Daoy (cell line): Measurements from ENCODE around the gene ETDC. TPM values are rescaled to one million over a fixed set of nuclear protein-coding genes. Genes with fewer than 3 reads are reported as not detected.

Experiments
- DNase-seq: peaks from one replicate; pipeline ENCODE4 v3.0.0-alpha.2; 2015; ENCODE audit warnings: low read depth
- total RNA-seq: library from RNA; depleted of rRNA; stranded (reverse); fragments of >200 nt; shearing (Covaris generic); gene quantifications from 2 replicates; pipeline ENCODE4 v1.2.3, GENCODE V29; 2014; rRNA removed

Gene ETDC
- total RNA-seq, 1 experiment from 2014 or later = not detected

DNA sequence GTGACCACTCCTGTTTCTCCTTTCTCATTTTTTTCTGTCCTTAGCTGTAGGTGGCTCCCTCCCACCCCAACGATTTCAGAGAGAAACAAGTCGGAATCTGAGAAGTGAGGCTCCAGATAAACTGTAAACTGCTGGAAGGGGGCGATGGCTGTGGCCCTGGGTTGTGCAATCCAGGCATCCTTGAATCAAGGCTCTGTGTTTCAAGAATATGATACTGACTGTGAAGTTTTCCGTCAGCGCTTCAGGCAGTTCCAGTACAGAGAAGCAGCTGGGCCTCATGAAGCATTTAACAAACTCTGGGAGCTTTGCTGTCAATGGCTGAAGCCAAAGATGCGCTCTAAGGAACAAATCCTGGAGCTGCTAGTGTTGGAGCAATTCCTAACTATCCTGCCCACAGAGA, 37.7 kb downstream of the ETDC start:
- no peak for DNase-seq

DNA sequence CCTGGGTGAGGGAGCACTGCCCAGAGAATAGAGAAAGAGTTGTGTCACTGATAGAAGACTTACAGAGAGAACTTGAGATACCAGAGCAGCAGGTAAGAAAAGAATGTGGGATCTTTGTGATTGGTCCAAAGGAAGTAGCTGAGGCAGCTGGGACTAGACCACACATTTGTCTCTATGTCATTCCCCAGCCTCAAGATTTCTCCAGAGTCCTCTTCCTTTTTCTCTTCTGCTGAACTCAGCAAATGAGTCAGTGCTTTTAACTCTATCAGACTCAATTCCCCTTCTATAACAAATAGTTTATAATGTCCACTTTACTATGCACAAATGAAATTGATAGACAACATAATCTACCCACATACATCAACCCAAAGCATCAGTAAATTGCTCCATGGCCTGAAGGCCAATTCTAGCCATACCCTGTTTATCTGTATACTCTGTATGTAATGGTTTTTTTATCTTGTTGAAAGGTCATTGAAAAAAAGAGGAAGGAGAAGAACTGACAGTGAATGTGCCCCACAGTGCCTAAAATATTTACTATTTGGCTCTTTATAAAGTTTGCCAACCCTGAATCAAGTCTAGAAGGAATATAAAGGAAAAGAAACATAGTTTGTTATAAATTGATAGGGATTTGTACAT, 38.2 kb downstream of the ETDC start:
- no peak for DNase-seq

GRCh38 chrX:135354288-135354687, 45.0 kb downstream of the ETDC start:
- no peak for DNase-seq

Other genes with a start within 250 kb of the ETDC start
- 0.29 TPM in 1 of 2 replicates, not detected in the other for gene SMIM10L2B, start 210.8 kb upstream of the ETDC start, total RNA-seq
- gene ETDB, start 189.0 kb upstream of the ETDC start, total RNA-seq = not detected in 2 replicates
- 0.34 TPM in 1 of 2 replicates, not detected in the other for gene CT55, start 138.1 kb upstream of the ETDC start, total RNA-seq
- not detected in 2 replicates for gene ETDA, start 57.4 kb upstream of the ETDC start, total RNA-seq
- gene ZNF75D, start 34.6 kb downstream of the ETDC start, total RNA-seq = 2.4 and 9.8 TPM in 2 replicates
- gene ZNF449, start 35.3 kb downstream of the ETDC start, total RNA-seq = 1.9 and 3.8 TPM in 2 replicates
- gene SMIM10L2A, start 112.5 kb downstream of the ETDC start, total RNA-seq = 0.12 and 0.17 TPM in 2 replicates
- 4.0 and 5.6 TPM in 2 replicates for gene INTS6L, start 211.2 kb downstream of the ETDC start, total RNA-seq